Measurements from ENCODE around the gene DSTN. TPM values are rescaled to one million over a fixed set of nuclear protein-coding genes. Genes with fewer than 3 reads are reported as not detected.
A peak's percentile ranks its signal among the peaks of the same experiment; 100 is the strongest.

The DSTN gene
- total RNA-seq, 4 donors from 2014 or later: 79.2 to 128 (median 88.5) TPM

- no peak overlapping the region for H3K4me3 ChIP-seq
- TF ChIP-seq, protein P1, sequence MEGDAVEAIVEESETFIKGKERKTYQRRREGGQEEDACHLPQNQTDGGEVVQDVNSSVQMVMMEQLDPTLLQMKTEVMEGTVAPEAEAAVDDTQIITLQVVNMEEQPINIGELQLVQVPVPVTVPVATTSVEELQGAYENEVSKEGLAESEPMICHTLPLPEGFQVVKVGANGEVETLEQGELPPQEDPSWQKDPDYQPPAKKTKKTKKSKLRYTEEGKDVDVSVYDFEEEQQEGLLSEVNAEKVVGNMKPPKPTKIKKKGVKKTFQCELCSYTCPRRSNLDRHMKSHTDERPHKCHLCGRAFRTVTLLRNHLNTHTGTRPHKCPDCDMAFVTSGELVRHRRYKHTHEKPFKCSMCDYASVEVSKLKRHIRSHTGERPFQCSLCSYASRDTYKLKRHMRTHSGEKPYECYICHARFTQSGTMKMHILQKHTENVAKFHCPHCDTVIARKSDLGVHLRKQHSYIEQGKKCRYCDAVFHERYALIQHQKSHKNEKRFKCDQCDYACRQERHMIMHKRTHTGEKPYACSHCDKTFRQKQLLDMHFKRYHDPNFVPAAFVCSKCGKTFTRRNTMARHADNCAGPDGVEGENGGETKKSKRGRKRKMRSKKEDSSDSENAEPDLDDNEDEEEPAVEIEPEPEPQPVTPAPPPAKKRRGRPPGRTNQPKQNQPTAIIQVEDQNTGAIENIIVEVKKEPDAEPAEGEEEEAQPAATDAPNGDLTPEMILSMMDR (IDR thresholded peaks at IDR 0.05 in 4 of 5, conservative IDR thresholded peaks at IDR 0.05 in 1 of 5): no peak
- no peak for TF ChIP-seq POLR2A (IDR thresholded peaks at IDR 0.05)
- H3K27ac ChIP-seq: no peak overlapping the region
- H3K4me1 ChIP-seq: peaks cover 17 to 34% of the 10 kb centered on the region in 2 donors
- DNase-seq (no peak), ATAC-seq (no peak)
- H3K9me3 ChIP-seq: no peaks in the 10 kb centered on the region
- no peaks in the 10 kb centered on the region for H3K27me3 ChIP-seq
- no peaks in the 10 kb centered on the region for H3K36me3 ChIP-seq
- intact Hi-C loops (cut with DNase I; ENCODE audit: low total_unique reads): no loop called here
- in situ Hi-C loops (cut with MboI; ENCODE audit: low sequenced_read_pairs in 4 of 4): no loop called here
Measured at GRCh38 chr20:17580895-17581294, 11.0 kb downstream of the DSTN start.

GRCh38 chr20:17583126-17583525 is 13.3 kb downstream of the DSTN start:
- ATAC-seq (no peak), DNase-seq (no peak)
- intact Hi-C loops (cut with DNase I; ENCODE audit: low total_unique reads): no loop called here
- no peak for TF ChIP-seq POLR2A (IDR thresholded peaks at IDR 0.05)
- TF ChIP-seq, protein P1 (IDR thresholded peaks at IDR 0.05 in 4 of 5, conservative IDR thresholded peaks at IDR 0.05 in 1 of 5): no peak
- no peak overlapping the region for H3K4me3 ChIP-seq
- no peaks in the 10 kb centered on the region for H3K27me3 ChIP-seq
- in situ Hi-C loops (cut with MboI; ENCODE audit: low sequenced_read_pairs in 4 of 4): no loop called here
- H3K9me3 ChIP-seq: no peaks in the 10 kb centered on the region
- no peak overlapping the region for H3K27ac ChIP-seq
- H3K36me3 ChIP-seq: no peaks in the 10 kb centered on the region
- H3K4me1 ChIP-seq: peaks cover 22 to 34% of the 10 kb centered on the region in 2 donors

DNA sequence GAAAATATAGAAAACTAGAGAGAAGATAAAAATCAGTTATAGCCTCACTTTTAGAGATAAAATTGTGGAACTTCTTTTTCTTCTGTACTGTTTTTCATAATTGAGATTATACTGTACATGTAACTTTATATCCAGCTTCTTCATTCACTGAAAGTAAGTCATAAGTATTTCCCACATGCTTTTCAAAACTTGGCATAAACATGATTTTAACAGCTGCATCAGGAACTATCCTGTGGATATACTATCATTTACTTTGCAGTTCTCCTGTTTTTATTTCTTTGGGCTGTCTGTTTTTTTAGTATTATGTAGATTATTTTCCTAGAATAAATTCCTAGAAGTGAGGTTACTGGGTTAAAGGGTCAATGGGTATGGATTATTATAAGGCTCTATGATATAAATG is 14.8 kb downstream of the DSTN start:
- DNase-seq: no peak
- Histone ChIP-seq H3K4me3 (no peak overlapping the region), H3K27me3 (no peaks in the 10 kb centered on the region), H3K36me3 (no peaks in the 10 kb centered on the region), H3K9me3 (no peaks in the 10 kb centered on the region), H3K4me1 (peaks cover 22 to 41% of the 10 kb centered on the region in 2 donors), H3K27ac (no peak overlapping the region)
- ATAC-seq: peak in 1 of 2 donors; percentile 47
- TF ChIP-seq, protein P1 (IDR thresholded peaks at IDR 0.05 in 4 of 5, conservative IDR thresholded peaks at IDR 0.05 in 1 of 5): no peak
- no peak for TF ChIP-seq POLR2A (IDR thresholded peaks at IDR 0.05)
- intact Hi-C loops (cut with DNase I; ENCODE audit: low total_unique reads): no loop called here
- in situ Hi-C loops (cut with MboI; ENCODE audit: low sequenced_read_pairs in 4 of 4): no loop called here

- no peak overlapping the region for H3K4me3 ChIP-seq
- intact Hi-C loops (cut with DNase I; ENCODE audit: low total_unique reads) (no loop called here), in situ Hi-C loops (cut with MboI; ENCODE audit: low sequenced_read_pairs in 4 of 4) (no loop called here)
- no peak overlapping the region for H3K27ac ChIP-seq
- H3K9me3 ChIP-seq: no peaks in the 10 kb centered on the region
- no peak for ATAC-seq
- H3K4me1 ChIP-seq: peaks cover 30 to 43% of the 10 kb centered on the region in 2 donors
- DNase-seq: no peak
- no peaks in the 10 kb centered on the region for H3K27me3 ChIP-seq
- TF ChIP-seq, protein P1 (IDR thresholded peaks at IDR 0.05 in 4 of 5, conservative IDR thresholded peaks at IDR 0.05 in 1 of 5): no peak
- no peak for TF ChIP-seq POLR2A (IDR thresholded peaks at IDR 0.05)
- H3K36me3 ChIP-seq: no peaks in the 10 kb centered on the region
Measured at GRCh38 chr20:17586250-17586649, 16.4 kb downstream of the DSTN start.

DNA sequence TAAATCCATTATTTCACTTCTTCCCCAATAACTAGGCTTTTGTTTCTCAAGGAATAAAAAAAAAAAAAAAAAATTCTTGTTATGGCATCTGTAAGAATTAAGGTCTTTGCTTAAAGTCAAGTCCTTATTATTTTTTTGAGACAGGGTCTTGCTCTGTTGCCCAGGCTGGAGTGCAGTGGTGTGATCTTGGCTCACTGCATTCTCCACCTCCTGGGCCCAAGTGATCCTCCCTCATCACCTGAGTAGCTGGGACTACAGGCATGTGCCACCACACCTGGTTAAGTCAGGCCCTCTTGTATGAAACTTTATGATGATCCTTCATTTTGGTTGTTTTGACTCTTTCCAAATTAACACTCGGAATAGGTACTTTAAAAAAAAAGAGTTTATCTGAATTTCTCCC is 17.3 kb downstream of the DSTN start:
- no peaks in the 10 kb centered on the region for H3K36me3 ChIP-seq
- no peak for DNase-seq
- H3K4me3 ChIP-seq: no peak overlapping the region
- in situ Hi-C loops (cut with MboI; ENCODE audit: low sequenced_read_pairs in 4 of 4) (no loop called here), intact Hi-C loops (cut with DNase I; ENCODE audit: low total_unique reads) (no loop called here)
- no peak for ATAC-seq
- peaks cover 30 to 43% of the 10 kb centered on the region in 2 donors for H3K4me1 ChIP-seq
- H3K27ac ChIP-seq: no peak overlapping the region
- no peaks in the 10 kb centered on the region for H3K27me3 ChIP-seq
- TF ChIP-seq, protein P1 (IDR thresholded peaks at IDR 0.05 in 4 of 5, conservative IDR thresholded peaks at IDR 0.05 in 1 of 5): no peak
- no peak for TF ChIP-seq POLR2A (IDR thresholded peaks at IDR 0.05)
- no peaks in the 10 kb centered on the region for H3K9me3 ChIP-seq
